Measurements from ENCODE around the gene PRSS22. TPM values are rescaled to one million over a fixed set of nuclear protein-coding genes. Genes with fewer than 3 reads are reported as not detected.

PRSS22 gene
- total RNA-seq, 1 donor from 2014 or later = 42.5 TPM

GRCh38 chr16:2822496-2822895 lies 35.5 kb downstream of the PRSS22 start:
- TF ChIP-seq, protein P1, sequence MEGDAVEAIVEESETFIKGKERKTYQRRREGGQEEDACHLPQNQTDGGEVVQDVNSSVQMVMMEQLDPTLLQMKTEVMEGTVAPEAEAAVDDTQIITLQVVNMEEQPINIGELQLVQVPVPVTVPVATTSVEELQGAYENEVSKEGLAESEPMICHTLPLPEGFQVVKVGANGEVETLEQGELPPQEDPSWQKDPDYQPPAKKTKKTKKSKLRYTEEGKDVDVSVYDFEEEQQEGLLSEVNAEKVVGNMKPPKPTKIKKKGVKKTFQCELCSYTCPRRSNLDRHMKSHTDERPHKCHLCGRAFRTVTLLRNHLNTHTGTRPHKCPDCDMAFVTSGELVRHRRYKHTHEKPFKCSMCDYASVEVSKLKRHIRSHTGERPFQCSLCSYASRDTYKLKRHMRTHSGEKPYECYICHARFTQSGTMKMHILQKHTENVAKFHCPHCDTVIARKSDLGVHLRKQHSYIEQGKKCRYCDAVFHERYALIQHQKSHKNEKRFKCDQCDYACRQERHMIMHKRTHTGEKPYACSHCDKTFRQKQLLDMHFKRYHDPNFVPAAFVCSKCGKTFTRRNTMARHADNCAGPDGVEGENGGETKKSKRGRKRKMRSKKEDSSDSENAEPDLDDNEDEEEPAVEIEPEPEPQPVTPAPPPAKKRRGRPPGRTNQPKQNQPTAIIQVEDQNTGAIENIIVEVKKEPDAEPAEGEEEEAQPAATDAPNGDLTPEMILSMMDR (conservative IDR thresholded peaks at IDR 0.05) = no peak
- no peak for DNase-seq (ENCODE audit: extremely low spot score, unreplicated experiment)
- no peaks in the 10 kb centered on the region for H3K36me3 Mint-ChIP-seq
- no peak overlapping the region for H3K4me3 Mint-ChIP-seq
- no peaks in the 10 kb centered on the region for H3K9me3 Mint-ChIP-seq
- H3K27me3 Mint-ChIP-seq = peaks cover 12% of the 10 kb centered on the region
- H3K27ac Mint-ChIP-seq = no peak overlapping the region
- no peaks in the 10 kb centered on the region for H3K4me1 Mint-ChIP-seq (ENCODE audit: unreplicated experiment)

DNA sequence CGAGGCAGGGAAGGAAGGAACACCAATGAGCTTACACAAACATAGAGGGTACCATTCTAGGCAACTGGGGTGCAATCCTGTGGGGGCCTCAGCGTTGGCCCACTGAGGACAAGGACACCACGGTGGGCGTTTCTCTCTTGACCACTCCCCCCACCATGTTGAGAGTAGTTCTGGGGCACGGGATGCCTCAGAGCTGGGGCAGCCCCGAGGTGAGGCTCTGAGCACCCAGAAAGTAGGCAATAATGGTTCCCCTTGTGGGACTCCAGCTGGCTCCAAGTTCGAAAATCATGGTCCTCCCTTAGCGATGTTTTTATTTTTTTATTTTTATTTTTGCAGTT lies 35.8 kb downstream of the PRSS22 start:
- H3K36me3 Mint-ChIP-seq = no peaks in the 10 kb centered on the region
- H3K27me3 Mint-ChIP-seq = peaks cover 12% of the 10 kb centered on the region
- H3K27ac Mint-ChIP-seq = no peak overlapping the region
- TF ChIP-seq, protein P1 (conservative IDR thresholded peaks at IDR 0.05) = no peak
- DNase-seq (ENCODE audit: extremely low spot score, unreplicated experiment) = no peak
- H3K4me3 Mint-ChIP-seq = no peak overlapping the region
- no peaks in the 10 kb centered on the region for H3K4me1 Mint-ChIP-seq (ENCODE audit: unreplicated experiment)
- H3K9me3 Mint-ChIP-seq = no peaks in the 10 kb centered on the region

GRCh38 chr16:2821487-2822157 lies 36.3 kb downstream of the PRSS22 start:
- peaks cover 12% of the 10 kb centered on the region for H3K27me3 Mint-ChIP-seq
- TF ChIP-seq, protein P1 (conservative IDR thresholded peaks at IDR 0.05) = no peak
- no peaks in the 10 kb centered on the region for H3K9me3 Mint-ChIP-seq
- no peaks in the 10 kb centered on the region for H3K4me1 Mint-ChIP-seq (ENCODE audit: unreplicated experiment)
- H3K36me3 Mint-ChIP-seq = no peaks in the 10 kb centered on the region
- H3K27ac Mint-ChIP-seq = no peak overlapping the region
- H3K4me3 Mint-ChIP-seq = no peak overlapping the region
- no peak for DNase-seq (ENCODE audit: extremely low spot score, unreplicated experiment)

DNA sequence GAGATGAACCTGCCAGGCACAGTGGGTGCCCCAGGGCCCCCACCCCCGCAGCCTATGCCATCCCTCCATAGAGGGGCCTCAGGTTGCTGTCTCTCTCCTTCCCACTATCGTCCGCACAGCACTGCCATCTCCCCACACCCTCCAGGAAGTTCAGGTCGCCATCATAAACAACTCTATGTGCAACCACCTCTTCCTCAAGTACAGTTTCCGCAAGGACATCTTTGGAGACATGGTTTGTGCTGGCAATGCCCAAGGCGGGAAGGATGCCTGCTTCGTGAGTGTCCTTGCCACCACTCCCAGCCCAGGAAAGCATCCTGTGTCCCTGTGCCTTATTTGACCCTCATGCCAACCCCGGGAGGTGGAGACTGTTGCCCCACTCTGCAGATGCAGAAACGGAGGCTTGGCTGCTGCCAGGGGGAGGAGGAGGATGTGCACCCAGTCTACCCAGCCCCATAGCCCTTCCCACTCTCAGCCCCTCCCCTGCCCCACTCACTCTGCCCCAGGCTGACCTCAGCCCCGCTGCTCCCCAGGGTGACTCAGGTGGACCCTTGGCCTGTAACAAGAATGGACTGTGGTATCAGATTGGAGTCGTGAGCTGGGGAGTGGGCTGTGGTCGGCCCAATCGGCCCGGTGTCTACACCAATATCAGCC lies 37.0 kb downstream of the PRSS22 start:
- Mint-ChIP-seq H3K27ac (no peak overlapping the region), H3K4me3 (no peak overlapping the region), H3K4me1 (ENCODE audit: unreplicated experiment) (no peaks in the 10 kb centered on the region), H3K9me3 (no peaks in the 10 kb centered on the region), H3K27me3 (peaks cover 12% of the 10 kb centered on the region), H3K36me3 (no peaks in the 10 kb centered on the region)
- TF ChIP-seq, protein P1 (conservative IDR thresholded peaks at IDR 0.05) = no peak
- no peak for DNase-seq (ENCODE audit: extremely low spot score, unreplicated experiment)

GRCh38 chr16:2819939-2820835 lies 37.8 kb downstream of the PRSS22 start:
- TF ChIP-seq, protein P1 (conservative IDR thresholded peaks at IDR 0.05) = no peak
- no peak for DNase-seq (ENCODE audit: extremely low spot score, unreplicated experiment)
- H3K4me3 Mint-ChIP-seq = no peak overlapping the region

More at GRCh38 chr16:2819939-2820835, 37.8 kb downstream of the PRSS22 start:
- no peaks in the 10 kb centered on the region for H3K36me3 Mint-ChIP-seq
- no peaks in the 10 kb centered on the region for H3K9me3 Mint-ChIP-seq
- H3K27me3 Mint-ChIP-seq = peaks cover 12% of the 10 kb centered on the region
- H3K4me1 Mint-ChIP-seq (ENCODE audit: unreplicated experiment) = peaks cover 4% of the 10 kb centered on the region
- H3K27ac Mint-ChIP-seq = no peak overlapping the region

Data from type B pancreatic cell (in vitro differentiated cells).